ENCODE data around the gene JMJD8. TPM values are rescaled to one million over a fixed set of nuclear protein-coding genes. Genes with fewer than 3 reads are reported as not detected.

Gene JMJD8
- total RNA-seq, 1 donor from 2014 or later, result 20.2 TPM

GRCh38 chr16:722835-723633 lies 38.9 kb upstream of the JMJD8 start:
- DNase-seq (ENCODE audit: low read depth in 2 of 2), result no peak

- DNase-seq (ENCODE audit: low read depth in 2 of 2), result no peak
Measured at GRCh38 chr16:721765-722540, 37.8 kb upstream of the JMJD8 start.

- DNase-seq (ENCODE audit: low read depth in 2 of 2), result peak; percentile 70 to 73
Measured at GRCh38 chr16:720990-721764, 37.0 kb upstream of the JMJD8 start, which contains the start of gene ANTKMT. Gene ANTKMT (plus strand): TSS chr16:721146. CDS start chr16:721275, 129 bp downstream.

- peak in 1 of 2 donors; percentile 45 for DNase-seq (ENCODE audit: low read depth in 2 of 2)
Measured at GRCh38 chr16:720447-720989, 36.4 kb upstream of the JMJD8 start.

GRCh38 chr16:719815-720446 lies 35.8 kb upstream of the JMJD8 start:
- no peak for DNase-seq (ENCODE audit: low read depth in 2 of 2)

- no peak for DNase-seq (ENCODE audit: low read depth in 2 of 2)
Measured at GRCh38 chr16:718922-719321, 34.8 kb upstream of the JMJD8 start.

- no peak for DNase-seq (ENCODE audit: low read depth in 2 of 2)
Measured at GRCh38 chr16:718389-718788, 34.3 kb upstream of the JMJD8 start.

- DNase-seq (ENCODE audit: low read depth in 2 of 2), result no peak
Measured at GRCh38 chr16:717450-718245, 33.5 kb upstream of the JMJD8 start.

- no peak for DNase-seq (ENCODE audit: low read depth in 2 of 2)
Measured at GRCh38 chr16:716768-717325, 32.7 kb upstream of the JMJD8 start.

GRCh38 chr16:716200-716568 lies 32.0 kb upstream of the JMJD8 start:
- peak in 1 of 2 donors; percentile 37 for DNase-seq (ENCODE audit: low read depth in 2 of 2)

- peak; percentile 34 to 42 for DNase-seq (ENCODE audit: low read depth in 2 of 2)
Measured at GRCh38 chr16:715477-716199, 31.5 kb upstream of the JMJD8 start.

- peak; percentile 86 to 89 for DNase-seq (ENCODE audit: low read depth in 2 of 2)
Measured at GRCh38 chr16:714558-715476, 30.7 kb upstream of the JMJD8 start, which contains the start of gene METRN. Gene METRN (plus strand): TSS chr16:715118. CDS start chr16:715290, 172 bp downstream.

GRCh38 chr16:714079-714478 lies 29.9 kb upstream of the JMJD8 start:
- DNase-seq (ENCODE audit: low read depth in 2 of 2), result peak; percentile 30 to 32

- peak; percentile 66 to 67 for DNase-seq (ENCODE audit: low read depth in 2 of 2)
Measured at GRCh38 chr16:712740-713250, 28.7 kb upstream of the JMJD8 start.

- peak; percentile 67 to 81 for DNase-seq (ENCODE audit: low read depth in 2 of 2)
Measured at GRCh38 chr16:711548-712320, 27.6 kb upstream of the JMJD8 start.

GRCh38 chr16:711084-711483 lies 26.9 kb upstream of the JMJD8 start:
- no peak for DNase-seq (ENCODE audit: low read depth in 2 of 2)

GRCh38 chr16:710500-711075 lies 26.5 kb upstream of the JMJD8 start:
- DNase-seq (ENCODE audit: low read depth in 2 of 2), result no peak

Data from lung microvascular endothelial cell (primary cell).